Heart left ventricle (tissue), 16 donors: Measurements from ENCODE around the gene TTC23. TPM values are rescaled to one million over a fixed set of nuclear protein-coding genes. Genes with fewer than 3 reads are reported as not detected.

Experiments
- ATAC-seq, 4 donors: fragments of 200-7000 bp; cut with Tn5 transposase; one replicate each; pipeline ENCODE4 v1.9.1; 2020 to 2022; ENCODE audit warnings: moderate library complexity in 4 of 4, mild to moderate bottlenecking in 3 of 4, moderate number of reproducible peaks in 1 of 4
- DNase-seq, 5 donors: peaks; one replicate each; pipeline ENCODE4 v3.0.0-alpha.2; 2020
- H3K27ac ChIP-seq, 12 donors: fragments of 200-600 bp; sonication (generic) in 4 of 12; one replicate each; pipeline versions ENCODE4 v1.5.0 to v1.8.0; 2016 to 2022; ENCODE audit warnings: mild to moderate bottlenecking in 2 of 12
- H3K27me3 ChIP-seq, 9 donors: fragments of 200-600 bp; sonication (generic) in 2 of 9; one replicate each; pipeline versions ENCODE4 v1.5.1 to v1.8.0; 2016 to 2022; ENCODE audit warnings: mild to moderate bottlenecking in 3 of 9
- H3K36me3 ChIP-seq, 9 donors: fragments of 200-600 bp; sonication (generic) in 2 of 9; one replicate each; pipeline versions ENCODE4 v1.5.0 to v1.8.0; 2018 to 2022; ENCODE audit warnings: mild to moderate bottlenecking in 2 of 9
- H3K4me1 ChIP-seq, 12 donors: fragments of 200-600 bp; sonication (generic) in 4 of 12; one replicate each; pipeline versions ENCODE4 v1.5.0 to v1.8.0; 2016 to 2022; ENCODE audit warnings: mild to moderate bottlenecking in 3 of 12
- H3K4me3 ChIP-seq, 12 donors: fragments of 200-600 bp; sonication (generic) in 4 of 12; one replicate each; pipeline versions ENCODE4 v1.5.0 to v1.8.0; 2017 to 2022; ENCODE audit warnings: mild to moderate bottlenecking in 9 of 12, moderate library complexity in 4 of 12
- H3K9me3 ChIP-seq, 12 donors: fragments of 200-600 bp; sonication (generic) in 4 of 12; one replicate each; pipeline versions ENCODE4 v1.5.0 to v1.8.0; 2016 to 2022; ENCODE audit warnings: mild to moderate bottlenecking in 1 of 12
- POLR2A ChIP-seq, 2 donors: fragments of 450-650 bp; IDR thresholded peaks; one replicate each; pipeline ENCODE4 v1.6.1; 2017; ENCODE audit warnings: antibody characterized with exemption in 2 of 2, mild to moderate bottlenecking in 2 of 2, moderate library complexity in 2 of 2
- WGBS, 4 donors: extraction: QIAGEN DNeasy Blood & Tissue Kit in 2 of 4; methylation state at CpG; one replicate each; pipeline versions ENCODE4 v1.1.5 to v1.1.7; 2013 to 2018; 5-methylcytosine and 5-hydroxymethylcytosine counted together
- intact Hi-C, 10 donors: fragments of 100-400 bp; cut with DNase I; formaldehyde crosslinking; loops; one replicate each; pipeline versions ENCODE4 v1.11.1 to v1.14.2; 2022
- polyA plus RNA-seq, 2 donors: library from polyadenylated mRNA; stranded (reverse); fragments of 200-250 nt; gene quantifications; one replicate each; pipeline ENCODE4 v1.2.3, GENCODE V29; 2013
- total RNA-seq, 9 donors: library from RNA; depleted of rRNA in 2 of 9; stranded (reverse); fragments of >200 nt in 2 of 9; fragmentation: NEBNext Ultra II Directional in 3 of 9; extraction: Animal tissue kit (Norgen Biotek cat#: 25700) in 3 of 9; gene quantifications; one replicate each; pipeline versions ENCODE4 v1.1.0 to v1.2.4, GENCODE V29; 2016 to 2023
- TF ChIP-seq, protein P1 (sequence below), 12 donors: fragments of 200-600 bp; sonication (generic) in 4 of 12; IDR thresholded peaks; one replicate each; pipeline versions ENCODE4 v1.5.0 to v1.8.0; 2018 to 2022; ENCODE audit warnings: antibody characterized with exemption in 12 of 12, mild to moderate bottlenecking in 5 of 12
- donor health status: ischemic (EF 13 %, LVEDD 7.1; RV severe dilation, severe dysfunction).
- donor health status: healthy with polysubstance abuse.
- donor health status: DM: no; HTN: yes; CAD: no.
- donor health status: DM: no; HTN: no; CAD: no.
- donor health status: ischemic (EF 25% LVEDD 6.9; RV normal size, moderate dysfunction).
- donor health status: ischemic (EF 25% LVEDD 5.7; RV mildly dilated, moderate dysfunction).
- donor health status: healthy.
- donor health status: DM: yes; HTN: yes; CAD: no.
- donor health status: ischemic (EF 35%, LVEDD 5.7; RV mildly dilated, moderate dysfunction).
- donor health status: nonischemic (EF 11% LVEDD 7.7; RV severe dilation, severe dysfunction).
- donor health status: DM: yes; HTN: yes; CAD: no.
- donor health status: PGD.
- donor health status: ischemic (EF 29% LVEDD 5.4; RV normal size, mild dysfunction).
- donor health status: nonischemic (EF 23%, LVEDD 6.1; RV moderate dilation, normal function).

The TTC23 gene
- total and polyA plus RNA-seq, 11 donors: 5.7 to 19.5 (median 10.4) TPM

DNA sequence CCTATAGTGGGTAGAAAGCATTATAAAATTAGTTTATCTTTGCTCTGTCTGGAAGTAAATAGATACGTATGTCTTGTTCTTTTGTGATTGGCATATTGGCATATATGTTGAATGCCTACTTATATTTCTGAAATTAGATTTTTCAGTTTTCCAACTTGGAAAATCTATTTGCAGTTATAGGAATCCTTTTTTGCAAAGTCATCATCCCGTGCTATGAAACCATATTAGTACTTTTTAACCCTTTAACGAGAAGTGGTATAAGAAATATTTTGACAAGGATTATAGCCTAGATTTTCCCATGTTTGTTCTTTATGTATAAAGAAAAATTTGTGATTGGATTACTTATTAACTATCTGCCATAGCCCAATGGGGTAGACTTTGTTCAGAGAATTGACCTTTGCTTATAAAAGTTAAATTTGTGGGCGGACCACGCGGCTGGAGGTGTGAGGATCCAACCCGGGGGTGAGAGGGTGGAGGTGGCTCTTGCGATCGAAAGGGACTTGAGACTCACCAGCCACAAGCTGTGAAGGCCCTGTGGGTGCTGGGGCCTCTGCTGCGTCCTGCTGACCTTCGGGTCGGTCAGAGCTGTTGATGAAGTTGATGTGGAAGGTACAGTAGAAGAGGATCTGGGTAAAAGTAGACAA is 7.8 kb upstream of the TTC23 start:
- H3K9me3 ChIP-seq: no peaks in the 10 kb centered on the region
- 91 to 95% (median 94%) methylated on average over 12 of the region's 12 CpGs for WGBS, 4 donors
- no peaks in the 10 kb centered on the region for H3K27me3 ChIP-seq
- TF ChIP-seq, protein P1, sequence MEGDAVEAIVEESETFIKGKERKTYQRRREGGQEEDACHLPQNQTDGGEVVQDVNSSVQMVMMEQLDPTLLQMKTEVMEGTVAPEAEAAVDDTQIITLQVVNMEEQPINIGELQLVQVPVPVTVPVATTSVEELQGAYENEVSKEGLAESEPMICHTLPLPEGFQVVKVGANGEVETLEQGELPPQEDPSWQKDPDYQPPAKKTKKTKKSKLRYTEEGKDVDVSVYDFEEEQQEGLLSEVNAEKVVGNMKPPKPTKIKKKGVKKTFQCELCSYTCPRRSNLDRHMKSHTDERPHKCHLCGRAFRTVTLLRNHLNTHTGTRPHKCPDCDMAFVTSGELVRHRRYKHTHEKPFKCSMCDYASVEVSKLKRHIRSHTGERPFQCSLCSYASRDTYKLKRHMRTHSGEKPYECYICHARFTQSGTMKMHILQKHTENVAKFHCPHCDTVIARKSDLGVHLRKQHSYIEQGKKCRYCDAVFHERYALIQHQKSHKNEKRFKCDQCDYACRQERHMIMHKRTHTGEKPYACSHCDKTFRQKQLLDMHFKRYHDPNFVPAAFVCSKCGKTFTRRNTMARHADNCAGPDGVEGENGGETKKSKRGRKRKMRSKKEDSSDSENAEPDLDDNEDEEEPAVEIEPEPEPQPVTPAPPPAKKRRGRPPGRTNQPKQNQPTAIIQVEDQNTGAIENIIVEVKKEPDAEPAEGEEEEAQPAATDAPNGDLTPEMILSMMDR (IDR thresholded peaks at IDR 0.05): no peak
- no peak for TF ChIP-seq POLR2A (IDR thresholded peaks at IDR 0.05)
- DNase-seq: no peak
- ATAC-seq: no peak
- H3K4me1 ChIP-seq: peaks cover 0 to 13% (median 2%) of the 10 kb centered on the region in 12 donors
- H3K36me3 ChIP-seq: peaks cover 0 to 21% (median 6%) of the 10 kb centered on the region in 9 donors
- intact Hi-C loops: no loop called here
- H3K27ac ChIP-seq: no peak overlapping the region
- no peak overlapping the region for H3K4me3 ChIP-seq

DNA sequence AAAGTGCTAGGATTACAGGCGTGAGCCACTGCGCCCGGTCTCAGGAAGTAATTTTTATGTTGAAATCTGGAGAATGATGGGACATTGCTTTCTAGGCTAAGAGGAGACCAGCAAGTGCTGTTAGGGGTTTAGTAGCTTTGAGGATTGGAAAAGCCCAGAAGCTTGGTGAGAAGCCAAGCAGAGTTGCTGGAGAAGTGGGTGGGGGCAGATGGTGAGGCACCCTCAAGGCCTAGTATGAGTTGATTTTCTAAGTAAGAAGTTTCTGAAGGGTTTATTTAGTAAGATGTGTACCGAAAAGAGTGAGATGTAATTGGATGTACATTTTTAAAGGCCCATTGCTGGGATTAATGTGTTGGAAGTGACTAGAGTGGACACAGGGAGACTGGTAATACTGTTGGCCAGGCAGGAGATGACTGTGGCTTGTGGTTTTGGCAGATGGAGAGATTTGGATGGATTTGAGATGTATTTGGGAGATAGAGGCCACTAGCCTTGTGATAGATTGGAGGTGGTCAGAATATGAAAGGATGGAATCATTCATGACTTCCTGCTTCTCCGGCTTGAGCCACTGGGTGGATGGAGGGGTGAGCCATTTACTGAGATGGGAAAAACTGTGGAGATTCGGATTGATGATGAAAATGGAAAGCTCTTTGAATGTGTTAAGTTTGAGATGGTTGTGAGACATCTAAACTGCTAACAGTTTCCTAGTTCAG is 4.2 kb upstream of the TTC23 start:
- Histone ChIP-seq H3K4me1 (peaks cover 0 to 34% (median 15%) of the 10 kb centered on the region in 12 donors), H3K4me3 (no peak overlapping the region), H3K36me3 (peaks cover 0 to 19% (median 6%) of the 10 kb centered on the region in 9 donors), H3K27ac (no peak overlapping the region), H3K27me3 (no peaks in the 10 kb centered on the region), H3K9me3 (no peaks in the 10 kb centered on the region)
- DNase-seq (no peak), ATAC-seq (no peak)
- intact Hi-C loops: no loop called here
- 94 to 96% (median 95%) methylated on average over 6 of the region's 6 CpGs for WGBS, 4 donors
- no peak for TF ChIP-seq POLR2A (IDR thresholded peaks at IDR 0.05)
- TF ChIP-seq, protein P1 (IDR thresholded peaks at IDR 0.05): no peak

- ATAC-seq (no peak), DNase-seq (no peak)
- 76 to 87% (median 80%) methylated on average over 7 of the region's 7 CpGs for WGBS, 4 donors
- Histone ChIP-seq H3K4me1 (peaks cover 0 to 46% (median 23%) of the 10 kb centered on the region in 12 donors), H3K9me3 (no peaks in the 10 kb centered on the region), H3K27me3 (no peaks in the 10 kb centered on the region), H3K36me3 (peaks cover 0 to 15% (median under 1%) of the 10 kb centered on the region in 9 donors), H3K27ac (peak overlapping the region in 3 of 12 donors; percentile 88 to 94 (median 90)), H3K4me3 (peak overlapping the region in 10 of 12 donors; percentile 56 to 87 (median 74))
- TF ChIP-seq, protein P1 (IDR thresholded peaks at IDR 0.05): no peak
- no peak for TF ChIP-seq POLR2A (IDR thresholded peaks at IDR 0.05)
- intact Hi-C loops: no loop called here
These were observed 2.9 kb upstream of the TTC23 start for GRCh38 chr15:99252326-99252725.
